HepG2 (cell line): ENCODE measurements around the gene FOXN3. TPM values are rescaled to one million over a fixed set of nuclear protein-coding genes. Genes with fewer than 3 reads are reported as not detected.
A peak's percentile ranks its signal among the peaks of the same experiment; 100 is the strongest.

Source experiments
- AKAP8 ChIP-seq: sonication (generic); formaldehyde crosslinking; IDR thresholded peaks from 2 replicates; pipeline ENCODE4 v1.5.1; 2020; ENCODE audit warnings: mild to moderate bottlenecking, missing genetic modification reagents
- ARID5B ChIP-seq: IDR thresholded peaks from 2 replicates; pipeline ENCODE4 v1.4.0; 2020; ENCODE audit warnings: mild to moderate bottlenecking, missing genetic modification reagents
- CCAR2 ChIP-seq: fragments of 200-400 bp; formaldehyde crosslinking; optimal IDR thresholded peaks from 2 replicates; pipeline ENCODE3; 2018; ENCODE audit warnings: low read depth, mild to moderate bottlenecking, low read length, moderate library complexity
- GFI1 ChIP-seq: sonication (generic); formaldehyde crosslinking; IDR thresholded peaks from 2 replicates; pipeline ENCODE4 v1.5.0; 2020; ENCODE audit warnings: missing genetic modification reagents, mild to moderate bottlenecking, borderline replicate concordance
- MXD4 ChIP-seq: IDR thresholded peaks from 2 replicates; pipeline ENCODE4 v1.6.1; 2016; ENCODE audit warnings: mild to moderate bottlenecking, missing biosample characterization, missing genetic modification reagents
- RERE ChIP-seq: IDR thresholded peaks from 2 replicates; pipeline ENCODE4 v1.6.1; 2016; ENCODE audit warnings: low read depth, missing genetic modification reagents, missing compliant biosample characterization
- SPEN ChIP-seq: sonication (generic); formaldehyde crosslinking; IDR thresholded peaks from 2 replicates; pipeline ENCODE4 v1.5.1; 2020; ENCODE audit warnings: low read depth, mild to moderate bottlenecking, missing genetic modification reagents
- ZKSCAN5 ChIP-seq: sonication (generic); formaldehyde crosslinking; IDR thresholded peaks from 2 replicates; pipeline ENCODE4 v1.5.1; 2020; ENCODE audit warnings: mild to moderate bottlenecking, missing genetic modification reagents
- ZNF496 ChIP-seq: sonication (generic); formaldehyde crosslinking; IDR thresholded peaks from 2 replicates; pipeline ENCODE4 v1.8.1; 2023; ENCODE audit warnings: mild to moderate bottlenecking, moderate library complexity, missing genetic modification reagents; ENCODE audit not compliant: insufficient replicate concordance
- ZNF710 ChIP-seq: sonication (generic); formaldehyde crosslinking; IDR thresholded peaks from 2 replicates; pipeline ENCODE4 v1.5.0; 2020; ENCODE audit warnings: mild to moderate bottlenecking, missing genetic modification reagents, borderline replicate concordance
- polyA plus RNA-seq, 8 experiments: library from polyadenylated mRNA; depleted of rRNA in 3 of 8; stranded (reverse) in 7 of 8; unstranded in 1 of 8; fragments of >200 nt; fragmentation: Illumina TruSeq in 4 of 8; extraction: Trizol in 4 of 8; gene quantifications; 2 replicates each; pipeline versions ENCODE4 v1.2.1 to v1.2.3, GENCODE V29; 2011 to 2016; ENCODE audit warnings: low read depth in 4 of 8, missing spikeins in 1 of 8, mixed read lengths in 1 of 8; ENCODE audit not compliant: insufficient read depth in 1 of 8
- total RNA-seq, 5 experiments: library from RNA; depleted of rRNA; stranded (reverse); fragments of >200 nt; fragmentation: Illumina TruSeq; extraction: Trizol; gene quantifications; 2 replicates each; pipeline ENCODE4 v1.2.3, GENCODE V29; 2016; ENCODE audit warnings: low read depth in 1 of 5
- TF ChIP-seq, protein P1 (sequence below): sonication (generic); formaldehyde crosslinking; IDR thresholded peaks from 2 replicates; pipeline ENCODE4 v1.4.0; 2020; ENCODE audit warnings: missing genetic modification reagents, borderline replicate concordance

Gene FOXN3
- total and polyA plus RNA-seq, 2 of the 13 experiments (the other 11 are each of a cell fraction or from before 2014, with no cell fraction given): 32.4 to 70.2 TPM

DNA sequence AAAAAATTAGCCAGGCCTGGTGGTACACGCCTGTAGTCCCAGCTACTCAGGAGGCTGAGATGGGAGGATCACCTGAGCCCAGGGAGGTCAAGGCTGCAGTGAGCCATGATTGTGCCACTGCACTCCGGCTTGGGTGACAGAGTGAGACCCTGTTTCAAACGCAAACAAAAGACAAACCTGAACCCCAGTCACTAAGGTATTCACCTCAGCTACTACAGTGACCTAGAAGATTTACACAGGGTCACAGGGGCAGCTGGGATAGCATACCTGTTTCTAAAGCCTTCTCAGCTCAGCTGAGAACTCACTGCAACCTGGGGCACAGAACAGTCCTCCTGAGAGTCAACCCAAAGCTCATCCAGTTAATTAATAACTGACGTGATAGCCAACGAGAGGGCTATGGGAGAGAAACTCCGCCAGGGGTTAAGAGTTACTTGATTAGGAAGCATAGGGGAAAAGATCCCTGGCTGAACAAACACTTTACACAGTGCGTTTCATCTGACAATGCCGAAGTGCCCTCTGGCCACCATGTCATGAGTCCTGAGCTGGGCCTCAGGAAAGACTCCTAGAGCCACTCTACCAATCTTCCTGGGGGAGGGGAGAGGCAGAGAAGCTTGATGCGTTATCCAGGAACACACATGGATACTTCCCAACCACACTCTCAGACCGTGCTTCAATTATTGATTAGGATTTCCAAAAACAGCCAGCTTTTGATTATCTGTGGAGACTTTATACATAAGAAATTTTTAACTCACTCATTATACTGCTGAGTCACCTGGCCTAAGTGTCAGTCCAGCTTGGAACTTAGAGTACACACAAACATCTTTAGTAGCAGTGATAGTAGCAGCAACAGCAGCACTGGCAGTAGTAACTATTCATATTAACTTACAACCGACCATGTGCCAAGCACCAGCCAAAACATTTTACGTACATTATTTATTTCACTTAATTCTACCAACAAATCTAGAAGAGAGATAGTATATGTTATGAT is 48.2 kb downstream of the FOXN3 start (continued):
- peak; percentile 72 for TF ChIP-seq ARID5B
- TF ChIP-seq RERE (CRISPR knock-in tag): peak; percentile 58; the same call in 1 of the 2 replicates
- peak; percentile 66; the same call in 1 of the 2 replicates for TF ChIP-seq AKAP8 (CRISPR knock-in tag)
- TF ChIP-seq ZNF710 (CRISPR knock-in tag): 0 out of 2 replicates have a peak, but pooled peaks have one; percentile 21
- TF ChIP-seq, protein P1, sequence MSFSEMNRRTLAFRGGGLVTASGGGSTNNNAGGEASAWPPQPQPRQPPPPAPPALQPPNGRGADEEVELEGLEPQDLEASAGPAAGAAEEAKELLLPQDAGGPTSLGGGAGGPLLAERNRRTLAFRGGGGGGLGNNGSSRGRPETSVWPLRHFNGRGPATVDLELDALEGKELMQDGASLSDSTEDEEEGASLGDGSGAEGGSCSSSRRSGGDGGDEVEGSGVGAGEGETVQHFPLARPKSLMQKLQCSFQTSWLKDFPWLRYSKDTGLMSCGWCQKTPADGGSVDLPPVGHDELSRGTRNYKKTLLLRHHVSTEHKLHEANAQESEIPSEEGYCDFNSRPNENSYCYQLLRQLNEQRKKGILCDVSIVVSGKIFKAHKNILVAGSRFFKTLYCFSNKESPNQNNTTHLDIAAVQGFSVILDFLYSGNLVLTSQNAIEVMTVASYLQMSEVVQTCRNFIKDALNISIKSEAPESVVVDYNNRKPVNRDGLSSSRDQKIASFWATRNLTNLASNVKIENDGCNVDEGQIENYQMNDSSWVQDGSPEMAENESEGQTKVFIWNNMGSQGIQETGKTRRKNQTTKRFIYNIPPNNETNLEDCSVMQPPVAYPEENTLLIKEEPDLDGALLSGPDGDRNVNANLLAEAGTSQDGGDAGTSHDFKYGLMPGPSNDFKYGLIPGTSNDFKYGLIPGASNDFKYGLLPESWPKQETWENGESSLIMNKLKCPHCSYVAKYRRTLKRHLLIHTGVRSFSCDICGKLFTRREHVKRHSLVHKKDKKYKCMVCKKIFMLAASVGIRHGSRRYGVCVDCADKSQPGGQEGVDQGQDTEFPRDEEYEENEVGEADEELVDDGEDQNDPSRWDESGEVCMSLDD: peak; percentile 62; the same call in 1 of the 2 replicates
- TF ChIP-seq ZNF496 (CRISPR knock-in tag): no peak
- no peak for TF ChIP-seq ZKSCAN5 (CRISPR knock-in tag)
- TF ChIP-seq CCAR2: no peak
- peak; percentile 71 for TF ChIP-seq GFI1 (CRISPR knock-in tag)
- TF ChIP-seq SPEN (CRISPR knock-in tag): peak; percentile 57; the same call in 1 of the 2 replicates
- peak; percentile 38; the same call in 1 of the 2 replicates for TF ChIP-seq MXD4 (CRISPR knock-in tag)
